Esophagus muscularis mucosa (tissue), 4 donors: ENCODE measurements around the gene BCL11B.

ENCODE experiments used
- CTCF ChIP-seq, 3 experiments: fragments of 200-600 bp in 2 of 3; fragments of 450-650 bp in 1 of 3; sonication (generic) in 2 of 3; IDR thresholded peaks; one replicate each; pipeline ENCODE4 v1.5.1; 2017 to 2019; ENCODE audit warnings: antibody characterized with exemption in 3 of 3, mild to moderate bottlenecking in 2 of 3, moderate library complexity in 1 of 3
- EP300 ChIP-seq: sonication (generic); formaldehyde crosslinking; IDR thresholded peaks from one replicate; pipeline ENCODE4 v1.6.1; 2017; ENCODE audit warnings: antibody characterized with exemption
- POLR2A ChIP-seq: fragments of 450-650 bp; IDR thresholded peaks from one replicate; pipeline ENCODE4 v1.6.1; 2017; ENCODE audit warnings: antibody characterized with exemption, moderate library complexity, mild to moderate bottlenecking, low read depth
- POLR2AphosphoS5 ChIP-seq, 2 donors: sonication (generic); formaldehyde crosslinking; IDR thresholded peaks; one replicate each; pipeline ENCODE4 v1.6.1; 2017; ENCODE audit warnings: antibody characterized with exemption in 2 of 2

DNA sequence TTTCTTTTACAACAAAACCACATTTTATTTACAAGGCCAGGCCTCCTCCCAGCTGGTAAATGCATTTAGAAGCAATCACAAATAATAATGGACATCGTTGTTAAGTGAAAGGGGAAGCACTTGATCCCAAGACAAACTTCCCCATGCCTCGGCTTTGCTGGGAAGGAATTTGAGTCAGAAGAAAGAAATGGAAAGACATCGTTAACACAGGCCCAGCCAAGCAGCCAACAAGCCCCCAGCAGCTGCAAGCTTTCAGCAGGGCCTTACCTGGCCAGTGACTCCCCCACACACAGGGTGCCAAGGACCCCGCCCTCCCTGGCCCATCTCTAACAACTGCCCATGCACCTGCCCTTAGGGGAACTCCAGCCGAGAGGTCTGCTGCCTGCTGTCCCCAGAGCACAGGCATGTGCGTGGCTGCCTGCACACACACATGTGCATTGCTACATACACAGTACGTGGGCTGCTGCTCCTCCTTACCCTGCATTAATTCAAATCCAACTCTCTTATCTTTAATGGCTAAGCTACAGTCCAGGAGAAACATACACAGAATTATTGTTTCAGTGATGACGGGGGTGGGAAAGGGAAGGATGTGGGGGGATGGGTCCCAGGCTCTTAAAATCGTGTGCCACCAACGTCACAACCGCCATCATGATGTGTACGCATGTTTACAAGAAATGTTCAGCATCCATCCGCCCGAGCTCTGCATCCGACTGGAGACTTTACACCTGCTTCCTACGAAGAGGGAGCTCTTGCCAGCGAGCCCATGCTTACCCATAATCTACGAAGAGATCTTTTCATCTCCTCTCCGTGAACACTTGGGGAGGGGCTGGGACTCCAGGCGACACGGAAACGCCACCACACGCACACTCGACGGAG lies 9.8 kb downstream of the BCL11B start:
- TF ChIP-seq CTCF (IDR thresholded peaks at IDR 0.05) (no peak), POLR2AphosphoS5 (IDR thresholded peaks at IDR 0.05) (no peak), POLR2A (no peak), EP300 (no peak)
